GM12872 (cell line): ENCODE data around the gene LRP10.

ENCODE experiments used
- CTCF ChIP-seq: IDR thresholded peaks from 3 replicates; pipeline ENCODE4 v1.5.1; 2011; ENCODE audit warnings: low read depth, mild to moderate bottlenecking, low read length, moderate library complexity; ENCODE audit not compliant: insufficient read depth

LRP10 gene

GRCh38 chr14:22846811-22847307, 24.7 kb upstream of the LRP10 start:
- no peak for TF ChIP-seq CTCF

GRCh38 chr14:22847661-22848341, 23.7 kb upstream of the LRP10 start:
- TF ChIP-seq CTCF: peak; percentile 38

- no peak for TF ChIP-seq CTCF
Measured at GRCh38 chr14:22848351-22849164, 23.0 kb upstream of the LRP10 start.

GRCh38 chr14:22849212-22849819, 22.2 kb upstream of the LRP10 start:
- TF ChIP-seq CTCF: no peak

GRCh38 chr14:22850944-22851764, 20.4 kb upstream of the LRP10 start:
- TF ChIP-seq CTCF: no peak

- no peak for TF ChIP-seq CTCF
Measured at GRCh38 chr14:22852599-22852939, 19.0 kb upstream of the LRP10 start.
